Measurements from ENCODE around the gene XXYLT1.

GRCh38 chr3:195101001-195101583, 169.9 kb downstream of the XXYLT1 start:
- no peak for TF ChIP-seq STAT6 (CRISPR knock-in tag; conservative IDR thresholded peaks at IDR 0.05; ENCODE audit: low read depth)
- TF ChIP-seq CTCF (IDR thresholded peaks at IDR 0.05), result no peak
- no peak for TF ChIP-seq TCF7 (CRISPR knock-in tag; IDR thresholded peaks at IDR 0.05; ENCODE audit: low read depth)
- no peak for TF ChIP-seq MAX (CRISPR knock-in tag; IDR thresholded peaks at IDR 0.05)
- no peak for TF ChIP-seq ESRRA (CRISPR knock-in tag; IDR thresholded peaks at IDR 0.05; ENCODE audit: borderline replicate concordance)
- no peak for TF ChIP-seq SP1 (CRISPR knock-in tag; conservative IDR thresholded peaks at IDR 0.05)
- no peak for TF ChIP-seq ATF6 (CRISPR knock-in tag; IDR thresholded peaks at IDR 0.05)
- TF ChIP-seq ATF3 (CRISPR knock-in tag; conservative IDR thresholded peaks at IDR 0.05), result no peak
- no peak for TF ChIP-seq ZNF232 (CRISPR knock-in tag; IDR thresholded peaks at IDR 0.05)
- TF ChIP-seq USF2 (CRISPR knock-in tag; IDR thresholded peaks at IDR 0.05), result no peak
- no peak for TF ChIP-seq FOXJ3 (CRISPR knock-in tag; IDR thresholded peaks at IDR 0.05; ENCODE audit: borderline replicate concordance)
- no peak for TF ChIP-seq NR2C2 (CRISPR knock-in tag; IDR thresholded peaks at IDR 0.05)
- TF ChIP-seq JUN (CRISPR knock-in tag; IDR thresholded peaks at IDR 0.05), result no peak

All from WTC11 (cell line).